ENCODE results near the gene FAM167B. TPM values are rescaled to one million over a fixed set of nuclear protein-coding genes. Genes with fewer than 3 reads are reported as not detected.
"Not testable (repeated sequence)": the region's sequence is repeated elsewhere in the genome, so short reads cannot be mapped to it uniquely, and the experiment has no call there.

The FAM167B gene
- total RNA-seq, 2 experiments from 2014 or later = 0.78 to 0.90 TPM

- DNase-seq (no peak), ATAC-seq (no peak)
- POLR2A ChIA-PET = interaction anchor here (1.5 kb wide), 1 partner anchor 41 kb away, joined by 3 read pairs; no protein-coding TSS in a partner anchor
- Mint-ChIP-seq H3K27me3 (ENCODE audit: low read depth) (no peaks in the 10 kb centered on the region), H3K36me3 (ENCODE audit: low read depth) (peaks cover 37% of the 10 kb centered on the region), H3K27ac (no peak overlapping the region), H3K4me3 (no peak overlapping the region), H3K4me1 (ENCODE audit: low read depth) (peaks cover 33% of the 10 kb centered on the region), H3K9me3 (ENCODE audit: insufficient read depth) (no peaks in the 10 kb centered on the region)
- CTCF ChIA-PET = interaction anchor here (4.1 to 4.9 kb wide), 2 partner anchors 41 to 74 kb away, joined by 30 to 42 read pairs; partner anchors contain the start of gene FAM167B
Observed at GRCh38 chr1:32289256-32289655, 42.2 kb downstream of the FAM167B start.

DNA sequence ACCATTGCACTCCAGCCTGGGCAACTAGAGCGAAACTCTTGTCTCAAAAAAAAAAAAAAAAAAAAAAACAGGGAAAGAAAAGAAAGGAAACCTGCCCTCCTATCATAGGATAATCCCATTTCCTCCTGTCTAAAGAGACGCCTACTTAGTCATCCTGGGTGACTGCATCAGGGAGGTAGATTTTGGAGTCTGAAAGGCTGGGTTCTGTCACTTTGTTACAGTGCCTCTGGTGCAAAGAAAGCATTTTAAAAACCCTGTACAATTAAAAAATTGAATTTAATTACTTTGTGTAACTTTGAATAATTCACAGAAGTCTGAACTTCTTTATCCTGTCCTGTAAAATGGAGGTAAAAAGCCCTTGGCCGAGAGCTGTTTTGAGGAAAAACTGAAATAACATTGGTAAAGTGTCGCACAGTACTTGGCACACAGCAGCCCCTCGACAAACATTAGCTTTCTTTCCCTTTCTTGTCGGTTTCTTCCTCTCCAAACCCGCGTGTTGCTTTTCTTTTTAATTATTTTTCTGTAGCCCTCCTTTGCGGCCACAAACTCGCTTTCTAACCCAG, 44.2 kb downstream of the FAM167B start:
- CTCF ChIA-PET = interaction anchor here (0.6 to 4.9 kb wide), 19 partner anchors 8 to 119 kb away, joined by 3 to 42 read pairs (median 4); partner anchors contain the start of genes CCDC28B, FAM167B, LCK and MARCKSL1
- Mint-ChIP-seq H3K4me1 (ENCODE audit: low read depth) (peaks cover 50% of the 10 kb centered on the region), H3K27ac (peak overlapping the region; percentile 98), H3K36me3 (ENCODE audit: low read depth) (peaks cover 35% of the 10 kb centered on the region), H3K27me3 (ENCODE audit: low read depth) (no peaks in the 10 kb centered on the region), H3K9me3 (ENCODE audit: insufficient read depth) (no peaks in the 10 kb centered on the region), H3K4me3 (peak overlapping the region; percentile 100)
- POLR2A ChIA-PET = interaction anchor here (0.6 to 2.6 kb wide), 22 partner anchors 8 to 183 kb away, joined by 3 to 20 read pairs (median 3); partner anchors contain the start of genes CCDC28B, IQCC, KPNA6 and LCK
- ATAC-seq (no peak), DNase-seq (no peak)

DNA sequence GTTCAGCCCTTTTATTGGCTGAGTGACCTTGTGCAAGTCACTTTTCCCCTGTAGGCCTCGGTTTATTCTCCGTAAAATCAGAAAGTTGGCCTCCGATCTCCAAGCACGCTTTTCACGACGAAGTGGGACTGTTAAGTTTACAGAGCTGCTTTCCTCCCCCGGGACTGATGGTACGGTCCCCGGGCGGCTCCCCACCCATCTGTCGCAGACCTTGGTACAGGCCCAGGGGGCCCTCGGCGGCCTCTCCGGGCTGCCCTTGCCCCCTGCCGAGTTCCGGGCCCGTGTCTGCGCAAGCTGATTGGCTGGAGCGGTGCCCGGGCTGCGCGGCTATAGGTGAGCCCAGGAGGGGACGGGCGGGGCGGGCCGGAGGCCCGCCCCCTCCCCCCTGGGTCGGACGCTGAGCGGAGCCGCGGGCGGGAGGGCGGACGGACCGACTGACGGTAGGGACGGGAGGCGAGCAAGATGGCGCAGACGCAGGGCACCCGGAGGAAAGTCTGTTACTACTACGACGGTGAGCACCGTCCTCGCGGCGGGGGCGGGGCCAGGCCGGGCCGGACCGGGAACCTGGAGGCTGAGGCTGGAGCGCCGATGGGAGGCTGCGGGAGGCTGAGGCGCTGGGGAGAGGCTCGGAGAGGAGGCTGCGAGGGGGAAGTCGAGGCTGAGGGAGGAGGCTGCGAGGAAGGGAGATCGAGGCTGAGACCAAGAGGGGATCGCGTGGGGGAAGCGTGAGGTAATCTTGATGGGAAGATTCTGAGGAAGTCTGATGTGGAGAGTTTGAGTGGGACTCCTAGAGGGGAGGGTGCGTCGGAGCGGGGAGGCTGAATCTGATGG, 44.9 kb downstream of the FAM167B start, which contains the start of gene HDAC1:
Gene HDAC1 (plus strand): TSS at position 376 of the 831 bp plus-strand sequence. CDS start 87 bp downstream, at position 463.
- no peaks in the 10 kb centered on the region for H3K27me3 Mint-ChIP-seq (ENCODE audit: low read depth)
- peak within 1 kb of the TSS; percentile 100 for H3K4me3 Mint-ChIP-seq
- ChIA-PET CTCF (interaction anchor here (0.6 to 4.9 kb wide), 16 partner anchors 9 to 120 kb away, joined by 3 to 42 read pairs (median 4); partner anchors contain the start of genes CCDC28B, FAM167B, LCK and MARCKSL1), POLR2A (interaction anchor here (0.6 to 2.6 kb wide), 23 partner anchors 9 to 184 kb away, joined by 3 to 20 read pairs (median 3); partner anchors contain the start of genes CCDC28B, KPNA6, LCK and MARCKSL1)
- DNase-seq (peak; percentile 98), ATAC-seq (peak; percentile 99)
- peaks cover 57% of the 10 kb centered on the region for H3K4me1 Mint-ChIP-seq (ENCODE audit: low read depth)
- H3K36me3 Mint-ChIP-seq (ENCODE audit: low read depth) = peaks cover 34% of the 10 kb centered on the region
- peak within 1 kb of the TSS; percentile 98 for H3K27ac Mint-ChIP-seq
- H3K9me3 Mint-ChIP-seq (ENCODE audit: insufficient read depth) = no peaks in the 10 kb centered on the region

GRCh38 chr1:32298211-32298610, 51.2 kb downstream of the FAM167B start:
- Mint-ChIP-seq H3K4me1 (ENCODE audit: low read depth) (peaks cover 40% of the 10 kb centered on the region), H3K36me3 (ENCODE audit: low read depth) (peaks cover 53% of the 10 kb centered on the region)
- DNase-seq; H3K4me3 Mint-ChIP-seq; H3K9me3 Mint-ChIP-seq (ENCODE audit: insufficient read depth); CTCF ChIA-PET; ATAC-seq; H3K27ac Mint-ChIP-seq; H3K27me3 Mint-ChIP-seq (ENCODE audit: low read depth): not testable (repeated sequence)
- POLR2A ChIA-PET = interaction anchor here (0.9 kb wide), 1 partner anchor 57 kb away, joined by 3 read pairs; no protein-coding TSS in a partner anchor

Other genes with a start within 250 kb of the FAM167B start
- gene KHDRBS1, start 233.4 kb upstream of the FAM167B start, total RNA-seq = 100 to 1,000 TPM; 194 to 197 TPM
- 10 to 100 TPM; 32.6 to 36.2 TPM for gene TMEM39B, start 174.3 kb upstream of the FAM167B start, total RNA-seq
- 10 to 100 TPM; 65.7 to 67.2 TPM for gene KPNA6, start 139.2 kb upstream of the FAM167B start, total RNA-seq
- gene TXLNA, start 67.5 kb upstream of the FAM167B start, total RNA-seq = 10 to 100 TPM; 79.7 to 79.8 TPM
- 10 to 100 TPM; 71.4 to 72.8 TPM for gene CCDC28B, start 46.6 kb upstream of the FAM167B start, total RNA-seq
- 1 to 10 TPM; 6.1 to 6.3 TPM for gene IQCC, start 41.6 kb upstream of the FAM167B start, total RNA-seq
- gene DCDC2B, start 38.1 kb upstream of the FAM167B start, total RNA-seq = not detected
- gene TMEM234, start 24.9 kb upstream of the FAM167B start, total RNA-seq = 10 to 100 TPM; 10.6 TPM
- gene EIF3I, start 24.8 kb upstream of the FAM167B start, total RNA-seq = 100 to 1,000 TPM; 194 to 196 TPM
- 100 to 1,000 TPM; 464 to 488 TPM for gene LCK, start 4.0 kb downstream of the FAM167B start, total RNA-seq
- gene HDAC1, start 44.9 kb downstream of the FAM167B start, total RNA-seq = 100 to 1,000 TPM; 219 to 227 TPM
- gene MARCKSL1, start 89.0 kb downstream of the FAM167B start, total RNA-seq = 10 to 100 TPM; 23.1 to 26.1 TPM
- 1 to 10 TPM; 2.6 to 3.2 TPM for gene FAM229A, start 115.3 kb downstream of the FAM167B start, total RNA-seq
- under 1 TPM in 1 of 2 experiments, not detected in 1; 0.21 TPM for gene TSSK3, start 115.3 kb downstream of the FAM167B start, total RNA-seq
- 10 to 100 TPM; 37.3 to 38.5 TPM for gene BSDC1, start 147.2 kb downstream of the FAM167B start, total RNA-seq
- not detected for gene ZBTB8B, start 217.8 kb downstream of the FAM167B start, total RNA-seq